ENCODE data around the gene VENTX.

- TF ChIP-seq CTCF (conservative IDR thresholded peaks at IDR 0.05; ENCODE audit: low read depth, low read length): no peak
- TF ChIP-seq SMC3 (IDR thresholded peaks at IDR 0.05; ENCODE audit: low read depth, low read length): no peak
- TF ChIP-seq RCOR1 (IDR thresholded peaks at IDR 0.05; ENCODE audit: insufficient replicate concordance, low read length): no peak
- TF ChIP-seq, protein P1, sequence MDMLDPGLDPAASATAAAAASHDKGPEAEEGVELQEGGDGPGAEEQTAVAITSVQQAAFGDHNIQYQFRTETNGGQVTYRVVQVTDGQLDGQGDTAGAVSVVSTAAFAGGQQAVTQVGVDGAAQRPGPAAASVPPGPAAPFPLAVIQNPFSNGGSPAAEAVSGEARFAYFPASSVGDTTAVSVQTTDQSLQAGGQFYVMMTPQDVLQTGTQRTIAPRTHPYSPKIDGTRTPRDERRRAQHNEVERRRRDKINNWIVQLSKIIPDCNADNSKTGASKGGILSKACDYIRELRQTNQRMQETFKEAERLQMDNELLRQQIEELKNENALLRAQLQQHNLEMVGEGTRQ (IDR thresholded peaks at IDR 0.05; ENCODE audit: low read depth, low read length): no peak
- TF ChIP-seq POLR2A (IDR thresholded peaks at IDR 0.05; ENCODE audit: low read depth, low read length): no peak
Observed at GRCh38 chr10:133209117-133209516, 28.5 kb upstream of the VENTX start.
